GM19240 (cell line): ENCODE results near the gene ACIN1.

Experiments used
- DNase-seq: peaks from one replicate; pipeline ENCODE4 v3.0.0; 2011; ENCODE audit warnings: low spot score; ENCODE audit not compliant: insufficient read length

Gene ACIN1

GRCh38 chr14:23086565-23086964, 8.4 kb downstream of the ACIN1 start:
- DNase-seq = no peak

DNA sequence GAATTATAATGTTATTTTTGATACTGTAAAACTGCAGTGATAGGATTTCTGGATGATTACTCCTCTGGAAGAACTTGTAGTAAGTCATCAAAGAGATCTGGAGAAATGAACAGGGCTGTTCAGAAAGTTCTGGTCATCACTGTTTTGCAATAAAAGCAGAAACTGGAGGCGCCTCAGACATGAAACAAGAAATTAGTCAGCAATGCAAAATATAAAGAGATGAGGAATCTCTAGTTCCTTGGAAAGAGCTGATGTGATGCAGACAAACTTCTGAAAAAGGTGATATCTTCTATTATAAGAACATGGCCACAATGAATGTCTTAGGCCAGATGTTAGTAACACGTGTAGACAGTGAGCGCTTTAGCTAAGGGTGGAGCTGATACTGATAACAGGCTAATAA, 9.5 kb downstream of the ACIN1 start:
- DNase-seq = no peak

DNA sequence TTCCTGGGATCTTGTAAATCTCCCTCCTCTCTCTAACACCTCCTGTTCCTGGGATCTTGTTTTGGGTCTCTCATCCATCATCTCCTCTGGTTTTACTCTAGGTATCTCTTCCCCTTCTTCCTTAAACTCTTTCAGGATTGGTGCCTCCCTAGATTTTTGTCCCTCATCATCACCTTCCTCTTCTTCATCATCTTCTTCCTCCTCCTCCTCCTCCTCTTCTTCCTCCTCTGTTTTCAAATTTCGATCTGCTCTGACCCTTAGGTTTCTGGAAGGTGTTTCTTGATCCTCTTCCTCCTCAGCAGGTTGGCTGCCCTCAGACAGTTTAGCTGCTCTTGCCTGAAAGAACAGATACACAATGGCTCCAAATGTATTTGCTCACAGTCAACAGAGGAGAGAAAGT, 14.5 kb downstream of the ACIN1 start:
- no peak for DNase-seq

DNA sequence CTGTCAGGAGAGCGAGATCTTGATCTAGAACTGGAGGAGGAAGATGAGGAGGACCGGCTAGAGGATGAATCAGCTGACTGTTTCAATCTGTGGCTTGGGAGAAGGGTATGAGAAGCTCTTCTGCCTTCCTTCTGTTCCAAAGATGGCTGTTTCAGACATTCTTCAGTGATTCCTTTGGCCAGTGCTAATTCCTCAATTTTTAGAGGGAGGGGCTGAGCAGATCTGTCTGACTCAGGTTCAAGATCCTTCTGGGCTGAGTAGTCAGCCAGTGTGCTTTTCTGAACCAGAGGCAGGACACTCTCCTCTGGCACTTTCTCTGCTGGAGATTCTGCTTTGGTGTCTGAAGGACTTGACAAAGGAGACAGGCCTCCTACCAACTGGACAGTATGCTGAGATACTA, 15.2 kb downstream of the ACIN1 start:
- DNase-seq = no peak

DNA sequence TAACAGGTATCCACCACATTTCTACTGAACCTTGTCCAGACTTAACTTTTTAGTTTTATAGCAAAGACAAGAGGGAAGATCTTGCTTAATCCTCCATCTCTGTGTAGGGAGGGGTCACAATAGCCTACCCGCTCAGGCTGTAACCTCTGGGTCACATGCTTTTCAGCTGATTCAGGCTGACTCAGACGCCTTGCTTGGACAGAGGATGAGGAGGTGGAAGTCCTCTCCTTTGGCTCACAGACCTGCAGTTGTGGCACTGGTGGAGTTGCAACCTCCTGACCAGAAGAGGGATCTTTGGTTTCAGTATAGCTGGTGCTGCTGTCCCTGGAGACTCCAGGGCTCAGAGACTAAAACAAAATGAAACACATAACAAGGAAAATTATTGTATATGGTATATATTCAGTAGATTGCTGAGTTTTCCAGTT, 16.2 kb downstream of the ACIN1 start:
- no peak for DNase-seq

DNA sequence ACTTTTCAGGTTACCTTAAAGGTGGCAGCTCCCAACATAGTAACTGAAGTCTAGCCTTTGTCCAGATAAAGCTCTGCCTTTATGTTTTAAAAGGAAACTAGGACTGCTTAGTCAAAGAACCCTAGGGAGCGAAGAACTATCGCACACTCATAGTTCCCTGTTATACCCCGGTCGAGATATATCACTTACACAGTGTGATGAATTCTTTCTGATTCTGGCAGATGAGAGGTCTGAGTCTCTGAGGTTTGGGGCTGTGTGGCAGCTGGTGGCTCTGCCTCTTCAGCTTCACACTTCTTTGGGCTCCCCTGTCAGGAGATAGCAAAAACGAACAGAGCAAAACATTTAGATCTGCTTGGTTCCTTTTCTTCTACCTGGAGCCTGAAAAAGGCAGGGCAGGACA, 17.0 kb downstream of the ACIN1 start:
- no peak for DNase-seq

GRCh38 chr14:23076785-23077408, 18.0 kb downstream of the ACIN1 start:
- DNase-seq = no peak

- no peak for DNase-seq
Measured at GRCh38 chr14:23074906-23075305, 20.0 kb downstream of the ACIN1 start.

GRCh38 chr14:23071921-23072539, 22.9 kb downstream of the ACIN1 start:
- no peak for DNase-seq

DNA sequence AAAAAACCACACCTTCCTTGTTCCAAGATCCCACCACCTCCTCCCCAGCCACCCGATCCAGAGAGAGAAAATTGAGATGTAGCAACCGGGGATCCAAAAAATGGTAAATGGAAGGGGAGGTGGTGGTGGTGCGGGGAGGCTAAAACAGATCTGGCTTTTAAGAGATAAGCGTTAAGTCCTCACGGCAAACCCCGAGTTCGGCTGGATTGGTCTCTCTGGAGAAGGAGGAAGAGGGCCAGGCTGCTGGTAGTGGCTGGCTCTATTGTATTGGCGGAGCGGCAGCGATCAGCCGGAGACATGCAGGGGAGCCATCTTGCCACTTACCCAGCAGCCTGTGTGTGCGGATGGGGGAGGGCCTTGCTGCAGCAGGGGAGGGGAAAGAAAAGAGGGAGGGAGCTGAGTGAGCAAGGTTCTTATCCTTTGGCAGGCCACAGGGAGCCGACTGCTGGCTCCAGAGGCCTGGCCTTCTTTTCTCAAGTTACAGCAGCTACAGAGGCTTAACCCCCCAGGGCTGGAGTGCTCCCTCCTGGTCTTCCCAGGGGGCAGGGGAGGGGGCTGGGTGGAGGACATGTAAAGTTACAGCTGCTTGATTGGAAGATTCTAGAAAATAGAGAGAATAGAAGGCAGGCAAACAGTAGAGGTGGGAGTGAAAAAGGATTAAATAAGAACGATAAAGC, 23.6 kb downstream of the ACIN1 start:
- DNase-seq = peak; percentile 84

DNA sequence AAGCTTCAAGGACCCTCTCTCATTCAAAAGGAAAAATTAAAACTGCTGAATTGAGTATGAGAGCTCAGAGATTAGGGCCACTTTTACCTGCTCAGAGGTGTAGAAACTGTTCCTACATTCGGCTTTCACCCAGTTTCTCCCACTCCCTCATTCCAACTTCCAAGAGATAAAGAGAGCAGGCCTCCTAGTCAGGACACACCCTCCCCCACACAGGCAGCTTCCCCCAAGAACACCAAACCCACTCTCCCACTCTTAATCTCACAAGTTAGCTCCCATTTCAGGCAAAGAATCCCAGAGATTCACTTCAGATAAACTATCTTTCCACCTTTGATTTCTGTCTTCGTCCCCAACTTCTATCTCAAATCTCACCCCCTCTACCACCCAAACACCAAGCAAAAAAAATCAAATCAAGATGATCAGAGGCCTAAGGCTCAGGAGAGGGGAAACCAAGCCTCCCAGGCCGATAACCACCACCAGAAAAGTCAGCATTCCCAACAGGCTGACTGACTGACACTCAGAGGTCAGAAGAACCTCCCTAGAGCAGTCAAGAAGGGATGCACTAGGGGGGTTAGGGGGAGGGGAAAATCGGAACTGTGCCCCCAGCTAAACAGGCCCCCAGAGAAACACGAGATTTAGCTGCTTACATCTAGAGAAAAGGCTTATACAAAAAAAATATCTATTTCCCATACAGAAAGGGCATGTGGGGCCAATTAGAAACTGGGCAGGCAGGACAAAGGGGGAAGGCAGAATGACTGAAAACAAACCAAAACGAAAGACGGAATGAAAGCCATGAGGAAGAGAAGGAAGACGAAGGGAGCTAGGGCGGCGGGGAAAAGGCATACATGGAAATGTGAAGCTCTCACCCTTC, 24.4 kb downstream of the ACIN1 start:
- no peak for DNase-seq

DNA sequence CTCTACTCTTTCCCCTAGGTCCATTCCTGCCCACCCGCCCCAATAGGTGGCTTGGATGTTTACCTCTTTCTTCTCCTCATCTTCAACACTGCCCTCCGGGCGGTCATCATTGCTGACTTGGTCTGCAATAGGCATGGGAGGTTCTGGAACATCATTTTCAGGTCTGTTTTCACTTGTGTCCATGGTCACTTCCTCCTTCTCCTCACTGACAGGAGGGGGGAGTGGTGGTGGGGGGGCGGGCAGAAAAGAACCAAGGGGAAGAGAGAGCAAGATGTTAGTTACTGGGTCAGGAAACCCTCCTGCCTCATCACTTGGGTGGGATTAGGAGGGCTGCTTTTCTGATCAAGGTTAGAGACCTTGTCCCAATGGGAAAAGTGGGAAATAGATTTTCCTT, 25.5 kb downstream of the ACIN1 start:
- DNase-seq = no peak

GRCh38 chr14:23068789-23069412, 26.0 kb downstream of the ACIN1 start:
- peak; percentile 90 for DNase-seq

GRCh38 chr14:23067847-23068788, 26.8 kb downstream of the ACIN1 start:
- DNase-seq = no peak

DNA sequence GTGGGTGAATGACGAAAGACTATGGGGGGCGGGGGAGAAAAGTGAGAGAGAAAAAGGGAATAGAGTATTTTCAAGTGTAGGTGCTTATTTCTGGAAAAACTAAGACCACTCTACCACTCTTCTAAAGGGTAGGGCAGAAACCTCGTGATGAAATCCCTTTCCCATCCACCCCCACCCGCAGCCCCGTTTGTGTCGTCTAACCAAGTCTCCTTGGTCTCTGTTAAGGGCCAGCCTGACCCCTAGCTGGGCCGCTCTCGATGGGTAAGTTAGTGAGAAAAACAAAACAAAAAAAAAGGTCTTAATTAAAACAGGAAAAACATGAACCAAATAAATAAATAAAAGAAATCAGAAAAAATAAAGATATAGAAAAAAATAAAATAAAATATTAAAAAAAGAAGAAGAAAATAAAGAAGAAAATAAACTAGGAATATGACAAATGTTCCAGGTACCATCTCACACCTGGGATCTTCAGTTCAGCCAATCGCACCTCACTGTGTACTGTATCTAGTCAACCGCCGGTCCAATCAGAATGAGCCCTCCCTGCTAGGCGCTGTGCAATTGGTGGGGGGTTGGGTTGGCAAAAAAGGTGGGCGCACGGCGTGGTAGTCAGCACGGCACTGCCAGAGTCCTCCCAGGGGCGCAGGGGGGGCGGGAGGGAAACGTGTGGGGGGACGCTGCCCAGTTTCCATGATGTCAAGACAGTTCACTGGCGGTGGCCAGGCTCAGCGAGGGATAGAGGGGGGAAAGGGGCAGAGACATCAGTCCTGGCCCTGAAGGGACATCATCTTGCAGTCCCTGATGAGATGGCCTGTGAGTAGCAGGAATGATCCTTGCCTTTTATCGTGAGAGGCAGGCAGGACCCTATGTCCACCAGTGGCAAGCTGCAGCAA, 27.8 kb downstream of the ACIN1 start:
- DNase-seq = no peak

- DNase-seq = no peak
Measured at GRCh38 chr14:23066368-23066767, 28.6 kb downstream of the ACIN1 start.

- DNase-seq = no peak
Measured at GRCh38 chr14:23063601-23064000, 31.3 kb downstream of the ACIN1 start.

- DNase-seq = no peak
Measured at GRCh38 chr14:23062002-23062401, 32.9 kb downstream of the ACIN1 start.

- DNase-seq = no peak
Measured at GRCh38 chr14:23060536-23061260, 34.2 kb downstream of the ACIN1 start.
